Activated T-cell treated with anti-CD3 and anti-CD28 coated beads, Interleukin-2, amount 50 U/mL, for 24 hours (primary cell): ENCODE measurements around the gene LACTBL1.
"Not testable (repeated sequence)": the region's sequence is repeated elsewhere in the genome, so short reads cannot be mapped to it uniquely, and the experiment has no call there.

Experiments
- DNase-seq: peaks from one replicate; pipeline ENCODE4 v3.0.0-alpha.2; 2020
- H3K27ac Mint-ChIP-seq: 2 replicates; pipeline ENCODE4 v1.8.0; 2020; ENCODE audit warnings: mild to moderate bottlenecking, mixed read lengths
- H3K27me3 Mint-ChIP-seq: 2 replicates; pipeline ENCODE4 v1.8.0; 2020; ENCODE audit warnings: mixed read lengths
- H3K36me3 Mint-ChIP-seq: 2 replicates; pipeline ENCODE4 v1.8.0; 2020; ENCODE audit warnings: low read depth, mixed read lengths
- H3K4me1 Mint-ChIP-seq: 2 replicates; pipeline ENCODE4 v1.8.0; 2020; ENCODE audit warnings: low read depth, mixed read lengths
- H3K4me3 Mint-ChIP-seq: 2 replicates; pipeline ENCODE4 v1.8.0; 2020; ENCODE audit warnings: mild to moderate bottlenecking, moderate library complexity, mixed read lengths
- H3K9me3 Mint-ChIP-seq: 2 replicates; pipeline ENCODE4 v1.8.0; 2020; ENCODE audit warnings: mixed read lengths

Gene LACTBL1

GRCh38 chr1:22966309-22966708 lies 6.4 kb downstream of the LACTBL1 start:
- Mint-ChIP-seq H3K36me3 (no peaks in the 10 kb centered on the region), H3K27ac (no peak overlapping the region), H3K9me3 (peaks cover 7% of the 10 kb centered on the region), H3K4me3 (no peak overlapping the region), H3K27me3 (peaks cover 47% of the 10 kb centered on the region), H3K4me1 (no peaks in the 10 kb centered on the region)
- no peak for DNase-seq

- no peaks in the 10 kb centered on the region for H3K4me1 Mint-ChIP-seq
- H3K27ac Mint-ChIP-seq: no peak overlapping the region
- H3K4me3 Mint-ChIP-seq: no peak overlapping the region
- H3K9me3 Mint-ChIP-seq: peaks cover 7% of the 10 kb centered on the region
- H3K36me3 Mint-ChIP-seq: no peaks in the 10 kb centered on the region
- no peak for DNase-seq
- H3K27me3 Mint-ChIP-seq: peaks cover 17% of the 10 kb centered on the region
Measured at GRCh38 chr1:22963044-22963677, 9.5 kb downstream of the LACTBL1 start.

- Mint-ChIP-seq H3K4me1 (no peaks in the 10 kb centered on the region), H3K4me3 (no peak overlapping the region), H3K36me3 (no peaks in the 10 kb centered on the region), H3K27me3 (peaks cover 14% of the 10 kb centered on the region), H3K27ac (no peak overlapping the region), H3K9me3 (peaks cover 7% of the 10 kb centered on the region)
- no peak for DNase-seq
Measured at GRCh38 chr1:22962558-22962957, 10.1 kb downstream of the LACTBL1 start.

GRCh38 chr1:22959545-22960360 lies 12.9 kb downstream of the LACTBL1 start:
- Mint-ChIP-seq H3K4me1 (no peaks in the 10 kb centered on the region), H3K9me3 (no peaks in the 10 kb centered on the region), H3K27me3 (peaks cover 17% of the 10 kb centered on the region), H3K27ac (no peak overlapping the region), H3K4me3 (no peak overlapping the region), H3K36me3 (no peaks in the 10 kb centered on the region)
- no peak for DNase-seq

- H3K9me3 Mint-ChIP-seq: no peaks in the 10 kb centered on the region
- DNase-seq: no peak
Measured at GRCh38 chr1:22958556-22958955, 14.1 kb downstream of the LACTBL1 start.

GRCh38 chr1:22957066-22957465 lies 15.6 kb downstream of the LACTBL1 start:
- no peak for DNase-seq
- Mint-ChIP-seq H3K9me3 (no peaks in the 10 kb centered on the region), H3K4me1 (no peaks in the 10 kb centered on the region), H3K27ac (no peak overlapping the region), H3K36me3 (no peaks in the 10 kb centered on the region), H3K27me3 (peaks cover 31% of the 10 kb centered on the region), H3K4me3 (no peak overlapping the region)

More at GRCh38 chr1:22958556-22958955, 14.1 kb downstream of the LACTBL1 start:
- no peaks in the 10 kb centered on the region for H3K4me1 Mint-ChIP-seq
- no peak overlapping the region for H3K4me3 Mint-ChIP-seq
- H3K27me3 Mint-ChIP-seq: peaks cover 24% of the 10 kb centered on the region
- no peaks in the 10 kb centered on the region for H3K36me3 Mint-ChIP-seq
- H3K27ac Mint-ChIP-seq: no peak overlapping the region

- no peaks in the 10 kb centered on the region for H3K4me1 Mint-ChIP-seq
- H3K36me3 Mint-ChIP-seq: no peaks in the 10 kb centered on the region
- H3K27me3 Mint-ChIP-seq: peaks cover 44% of the 10 kb centered on the region
Measured at GRCh38 chr1:22955146-22955545, 17.5 kb downstream of the LACTBL1 start.

GRCh38 chr1:22953740-22954141 lies 18.9 kb downstream of the LACTBL1 start:
- Mint-ChIP-seq H3K27me3 (peaks cover 52% of the 10 kb centered on the region), H3K4me1 (no peaks in the 10 kb centered on the region), H3K36me3 (no peaks in the 10 kb centered on the region), H3K27ac (no peak overlapping the region), H3K4me3 (no peak overlapping the region), H3K9me3 (no peaks in the 10 kb centered on the region)
- no peak for DNase-seq

More at GRCh38 chr1:22955146-22955545, 17.5 kb downstream of the LACTBL1 start:
- no peak overlapping the region for H3K4me3 Mint-ChIP-seq
- DNase-seq: no peak
- H3K9me3 Mint-ChIP-seq: no peaks in the 10 kb centered on the region
- no peak overlapping the region for H3K27ac Mint-ChIP-seq

- no peak for DNase-seq
- Mint-ChIP-seq H3K4me1 (no peaks in the 10 kb centered on the region), H3K36me3 (no peaks in the 10 kb centered on the region), H3K4me3 (no peak overlapping the region), H3K27ac (no peak overlapping the region), H3K27me3 (peaks cover 57% of the 10 kb centered on the region), H3K9me3 (no peaks in the 10 kb centered on the region)
Measured at GRCh38 chr1:22953057-22953739, 19.5 kb downstream of the LACTBL1 start.

GRCh38 chr1:22952694-22953056 lies 20.0 kb downstream of the LACTBL1 start:
- Mint-ChIP-seq H3K9me3 (no peaks in the 10 kb centered on the region), H3K36me3 (no peaks in the 10 kb centered on the region), H3K4me1 (no peaks in the 10 kb centered on the region), H3K27ac (no peak overlapping the region), H3K27me3 (peaks cover 62% of the 10 kb centered on the region), H3K4me3 (no peak overlapping the region)
- DNase-seq: no peak

- H3K9me3 Mint-ChIP-seq: no peaks in the 10 kb centered on the region
- peaks cover 62% of the 10 kb centered on the region for H3K27me3 Mint-ChIP-seq
- H3K36me3 Mint-ChIP-seq: no peaks in the 10 kb centered on the region
- H3K4me3 Mint-ChIP-seq: no peak overlapping the region
- DNase-seq: no peak
- H3K4me1 Mint-ChIP-seq: no peaks in the 10 kb centered on the region
- H3K27ac Mint-ChIP-seq: no peak overlapping the region
Measured at GRCh38 chr1:22951796-22952195, 20.9 kb downstream of the LACTBL1 start.

GRCh38 chr1:22949822-22950331 lies 22.8 kb downstream of the LACTBL1 start:
- H3K4me3 Mint-ChIP-seq: no peak overlapping the region
- no peak overlapping the region for H3K27ac Mint-ChIP-seq
- no peaks in the 10 kb centered on the region for H3K4me1 Mint-ChIP-seq
- H3K36me3 Mint-ChIP-seq: no peaks in the 10 kb centered on the region
- H3K27me3 Mint-ChIP-seq: peaks cover 60% of the 10 kb centered on the region
- H3K9me3 Mint-ChIP-seq: no peaks in the 10 kb centered on the region
- no peak for DNase-seq

- H3K27me3 Mint-ChIP-seq: peaks cover 65% of the 10 kb centered on the region
- not testable (repeated sequence) for H3K27ac Mint-ChIP-seq, H3K4me1 Mint-ChIP-seq, DNase-seq, H3K36me3 Mint-ChIP-seq, H3K4me3 Mint-ChIP-seq
- H3K9me3 Mint-ChIP-seq: peaks cover 12% of the 10 kb centered on the region
Measured at GRCh38 chr1:22945171-22945570, 27.5 kb downstream of the LACTBL1 start.

- Mint-ChIP-seq H3K4me3 (no peak overlapping the region), H3K9me3 (peaks cover 12% of the 10 kb centered on the region), H3K27me3 (peaks cover 64% of the 10 kb centered on the region), H3K27ac (no peak overlapping the region), H3K4me1 (no peaks in the 10 kb centered on the region), H3K36me3 (no peaks in the 10 kb centered on the region)
- DNase-seq: no peak
Measured at GRCh38 chr1:22944346-22945055, 28.2 kb downstream of the LACTBL1 start.
